ENCODE results near the gene STAT6.

STAT6 gene

DNA sequence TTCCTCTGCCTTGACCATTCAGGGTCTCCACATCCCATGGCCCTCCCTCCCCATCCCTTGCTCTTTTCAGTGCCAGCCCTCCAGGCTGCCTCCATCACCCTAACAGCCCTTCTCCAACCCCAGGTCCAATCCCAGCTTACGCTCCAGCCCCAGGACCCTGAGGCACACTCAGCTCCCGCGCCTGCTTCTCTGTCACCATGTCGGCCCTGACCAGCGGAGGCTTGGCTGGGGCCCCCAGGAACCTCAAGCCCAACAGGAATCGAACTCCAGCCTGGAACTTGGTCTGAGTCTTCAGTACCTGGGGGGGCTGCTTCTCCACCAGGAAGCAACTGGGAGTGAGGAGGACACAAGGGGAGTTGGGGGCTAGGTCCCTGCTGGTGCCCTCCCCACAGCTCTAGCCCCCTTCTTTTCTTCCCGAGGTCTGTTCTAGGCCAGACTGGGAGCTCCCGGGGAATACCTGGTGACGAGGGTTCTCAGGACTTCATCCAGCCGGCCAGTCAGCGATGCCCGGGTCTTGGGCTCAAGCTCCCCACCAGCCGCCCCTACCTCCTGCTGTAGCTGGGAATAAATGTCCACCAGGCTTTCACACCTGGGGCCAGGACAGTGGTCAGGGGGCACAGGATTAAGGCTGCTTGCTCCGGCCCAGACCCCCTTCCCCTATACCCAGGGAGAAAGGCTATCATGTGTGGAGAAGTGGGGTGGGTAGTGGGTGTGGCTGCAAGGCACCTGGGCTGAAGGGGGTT, 6.0 kb downstream of the STAT6 start:
- no peak for TF ChIP-seq GATA2 (IDR thresholded peaks at IDR 0.05; ENCODE audit: low read depth, low read length)
- no peak for TF ChIP-seq GATA3 (IDR thresholded peaks at IDR 0.05; ENCODE audit: low read depth, low read length)

DNA sequence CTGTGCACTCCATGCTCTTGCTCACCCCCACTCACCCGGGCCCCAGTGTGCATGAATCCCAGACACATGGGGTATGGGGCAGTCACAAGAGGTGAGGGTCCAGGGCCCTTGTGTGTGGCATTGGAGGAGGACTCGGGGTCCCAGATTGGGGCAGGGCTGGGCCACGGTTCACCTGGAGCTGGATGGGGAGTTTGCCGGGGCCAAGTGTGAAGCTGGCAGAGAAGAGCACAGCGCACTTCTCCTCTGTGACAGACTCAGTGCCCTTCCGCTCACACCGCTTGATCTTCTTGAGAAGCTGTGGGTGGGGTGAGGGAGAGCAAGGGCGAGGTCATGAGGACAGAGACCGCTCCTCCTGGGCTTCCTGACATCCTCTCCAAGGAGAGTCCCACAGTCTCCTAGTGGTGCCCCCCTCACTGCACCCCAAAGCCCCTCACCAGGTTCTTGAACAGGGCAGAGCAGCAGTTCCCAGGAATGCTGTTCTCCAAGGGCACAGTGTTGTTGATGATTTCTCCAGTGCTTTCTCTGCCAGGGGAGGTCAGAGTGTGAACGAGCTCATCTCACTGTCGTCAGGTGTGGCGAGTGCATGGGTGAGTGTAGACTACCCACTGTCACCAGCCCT, 6.8 kb downstream of the STAT6 start:
- TF ChIP-seq GATA3 (IDR thresholded peaks at IDR 0.05; ENCODE audit: low read depth, low read length) (no peak), GATA2 (IDR thresholded peaks at IDR 0.05; ENCODE audit: low read depth, low read length) (no peak)

- TF ChIP-seq GATA3 (IDR thresholded peaks at IDR 0.05; ENCODE audit: low read depth, low read length) (no peak), GATA2 (IDR thresholded peaks at IDR 0.05; ENCODE audit: low read depth, low read length) (no peak)
Measured at GRCh38 chr12:57103856-57104255, 7.3 kb downstream of the STAT6 start.

DNA sequence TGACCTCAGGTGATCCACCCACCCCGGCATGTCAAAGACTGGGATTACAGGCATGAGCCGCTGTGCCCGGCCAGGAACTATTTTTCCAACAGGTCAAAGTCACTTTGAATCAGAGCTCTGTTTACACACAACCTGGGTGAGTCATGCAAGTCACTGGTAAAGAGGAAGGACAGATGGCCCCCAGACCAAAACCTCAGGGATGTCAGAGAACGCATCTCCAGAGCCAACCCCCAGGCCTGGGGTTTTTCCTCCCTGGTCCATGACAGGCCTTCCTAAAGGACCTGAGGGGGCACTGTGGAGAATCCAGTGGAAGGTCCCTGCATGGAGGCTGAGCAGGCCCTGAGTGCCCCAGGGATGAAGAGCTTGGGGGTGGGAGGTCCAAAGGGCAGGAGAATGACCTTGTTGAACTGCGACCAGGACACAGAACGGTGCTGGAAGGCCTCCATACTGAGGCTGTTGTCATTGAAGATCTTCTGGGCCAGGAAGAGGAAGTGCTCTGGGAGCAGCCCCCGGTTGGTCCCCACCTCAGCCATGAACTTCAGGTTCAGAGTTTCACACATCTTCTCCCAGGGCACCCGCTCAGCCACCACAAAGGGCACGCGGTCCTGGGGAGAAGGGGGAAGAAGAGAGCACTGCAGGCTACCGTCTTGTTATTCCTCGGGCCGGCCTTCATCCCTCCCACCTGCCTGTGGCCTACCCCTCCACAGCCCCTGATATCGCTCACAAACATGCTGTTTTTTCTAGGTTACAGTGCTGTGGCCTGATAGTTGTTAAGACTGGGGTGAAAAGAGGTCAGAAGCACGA, 9.1 kb downstream of the STAT6 start:
- TF ChIP-seq GATA3 (IDR thresholded peaks at IDR 0.05; ENCODE audit: low read depth, low read length): no peak
- no peak for TF ChIP-seq GATA2 (IDR thresholded peaks at IDR 0.05; ENCODE audit: low read depth, low read length)

DNA sequence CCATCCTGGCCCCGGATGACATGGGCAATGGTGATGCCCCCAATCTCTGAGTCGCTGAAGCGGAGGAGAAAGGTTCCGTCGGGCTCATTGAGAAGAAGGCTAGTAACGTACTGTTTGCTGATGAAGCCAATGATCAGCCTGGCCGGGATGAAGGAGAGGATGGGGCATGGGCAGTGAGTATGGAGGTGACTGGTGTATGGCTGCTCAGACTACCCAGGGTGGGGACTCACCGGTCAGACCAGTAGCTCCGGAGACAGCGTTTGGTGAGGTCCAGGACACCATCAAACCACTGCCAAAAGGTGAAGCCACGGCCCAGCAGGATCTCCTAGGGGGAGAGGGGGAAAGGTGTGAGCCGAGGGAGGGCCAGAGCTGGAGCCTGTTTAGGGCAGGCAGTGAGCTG, 11.4 kb downstream of the STAT6 start:
- TF ChIP-seq GATA2 (IDR thresholded peaks at IDR 0.05; ENCODE audit: low read depth, low read length) (no peak), GATA3 (IDR thresholded peaks at IDR 0.05; ENCODE audit: low read depth, low read length) (no peak)

- TF ChIP-seq GATA2 (IDR thresholded peaks at IDR 0.05; ENCODE audit: low read depth, low read length) (no peak), GATA3 (IDR thresholded peaks at IDR 0.05; ENCODE audit: low read depth, low read length) (no peak)
Measured at GRCh38 chr12:57099047-57099714, 12.0 kb downstream of the STAT6 start.

DNA sequence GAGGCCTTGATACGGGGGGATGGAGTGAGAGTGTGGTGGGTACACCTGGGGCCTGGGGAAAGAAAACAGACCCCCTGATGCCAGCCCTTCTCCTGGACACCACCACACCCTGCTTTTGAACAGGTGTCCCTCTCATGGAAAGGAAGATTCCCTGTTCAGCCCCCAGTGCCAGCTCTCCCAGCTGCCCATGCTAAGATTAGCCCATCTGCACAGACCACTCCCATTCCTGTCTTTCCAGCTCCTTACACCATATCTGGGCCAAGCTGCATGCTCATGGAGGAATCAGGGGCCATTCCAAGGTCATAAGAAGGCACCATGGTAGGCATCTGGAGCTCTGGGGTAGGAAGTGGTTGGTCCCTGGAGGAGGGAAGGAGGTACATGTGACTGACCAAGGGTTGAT, 12.6 kb downstream of the STAT6 start:
- TF ChIP-seq GATA2 (IDR thresholded peaks at IDR 0.05; ENCODE audit: low read depth, low read length) (no peak), GATA3 (IDR thresholded peaks at IDR 0.05; ENCODE audit: low read depth, low read length) (no peak)

DNA sequence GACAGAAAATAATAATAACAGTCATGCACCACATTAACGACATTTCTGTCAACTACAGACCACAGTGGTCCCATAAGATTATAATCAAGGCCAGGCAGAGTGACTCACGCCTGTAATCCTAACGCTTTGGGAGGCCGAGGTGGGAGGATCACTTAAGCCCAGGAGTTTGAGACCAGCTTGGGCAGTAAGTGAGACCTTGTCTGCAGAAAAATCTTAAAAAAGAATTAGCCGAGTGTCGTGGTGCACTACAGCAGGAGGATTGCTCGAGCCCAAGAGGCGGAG, 13.7 kb downstream of the STAT6 start:
- TF ChIP-seq GATA2 (IDR thresholded peaks at IDR 0.05; ENCODE audit: low read depth, low read length): no peak
- no peak for TF ChIP-seq GATA3 (IDR thresholded peaks at IDR 0.05; ENCODE audit: low read depth, low read length)

GRCh38 chr12:57096748-57097553, 14.2 kb downstream of the STAT6 start:
- no peak for TF ChIP-seq GATA3 (IDR thresholded peaks at IDR 0.05; ENCODE audit: low read depth, low read length)
- TF ChIP-seq GATA2 (IDR thresholded peaks at IDR 0.05; ENCODE audit: low read depth, low read length): no peak

DNA sequence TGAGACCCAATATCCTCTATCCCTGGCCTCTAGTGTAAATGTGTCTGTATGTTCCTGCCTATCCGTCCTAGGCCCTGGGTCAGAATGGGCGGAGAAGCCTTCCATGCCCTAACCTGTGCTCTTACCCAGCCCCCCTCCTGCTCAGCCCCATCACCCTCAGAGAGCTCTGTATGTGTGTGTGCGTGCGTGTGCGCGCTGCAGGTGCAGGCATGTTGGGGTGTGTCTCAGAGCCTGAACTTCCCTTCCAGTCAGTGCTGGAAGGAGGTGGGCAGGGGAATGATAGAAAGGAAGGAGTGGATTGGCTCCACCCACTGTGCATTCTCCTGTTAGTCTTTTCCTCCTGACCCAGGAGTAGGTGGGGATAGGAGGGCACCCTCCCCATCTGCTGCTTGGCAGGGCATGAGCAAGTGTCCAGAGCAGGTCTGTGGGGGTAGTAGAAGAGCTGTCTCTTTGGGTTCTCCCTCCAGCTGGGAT, 15.0 kb downstream of the STAT6 start:
- TF ChIP-seq GATA2 (IDR thresholded peaks at IDR 0.05; ENCODE audit: low read depth, low read length): no peak
- TF ChIP-seq GATA3 (IDR thresholded peaks at IDR 0.05; ENCODE audit: low read depth, low read length): no peak

GRCh38 chr12:57095440-57095839, 15.7 kb downstream of the STAT6 start:
- TF ChIP-seq GATA3 (IDR thresholded peaks at IDR 0.05; ENCODE audit: low read depth, low read length): no peak
- TF ChIP-seq GATA2 (IDR thresholded peaks at IDR 0.05; ENCODE audit: low read depth, low read length): no peak

GRCh38 chr12:57094208-57095160, 16.7 kb downstream of the STAT6 start:
- TF ChIP-seq GATA3 (IDR thresholded peaks at IDR 0.05; ENCODE audit: low read depth, low read length) (no peak), GATA2 (IDR thresholded peaks at IDR 0.05; ENCODE audit: low read depth, low read length) (no peak)

Data from SH-SY5Y (cell line).